Fibroblast of mammary gland (primary cell): ENCODE results near the gene GRB10.

Source experiments
- DNase-seq: peaks from one replicate; pipeline ENCODE4 v3.0.0-alpha.2; 2010; ENCODE audit warnings: low read depth
- H3K4me3 ChIP-seq: 2 replicates; pipeline ENCODE4 v1.5.1; 2011; ENCODE audit warnings: low read depth, mild to moderate bottlenecking, low read length, moderate library complexity; ENCODE audit not compliant: control insufficient read depth
- TF ChIP-seq, protein P1 (sequence below): conservative IDR thresholded peaks from 2 replicates; pipeline ENCODE4 v1.5.1; 2011; ENCODE audit warnings: low read depth, low read length, inconsistent platforms; ENCODE audit not compliant: control insufficient read depth, insufficient read depth

GRB10 gene

DNA sequence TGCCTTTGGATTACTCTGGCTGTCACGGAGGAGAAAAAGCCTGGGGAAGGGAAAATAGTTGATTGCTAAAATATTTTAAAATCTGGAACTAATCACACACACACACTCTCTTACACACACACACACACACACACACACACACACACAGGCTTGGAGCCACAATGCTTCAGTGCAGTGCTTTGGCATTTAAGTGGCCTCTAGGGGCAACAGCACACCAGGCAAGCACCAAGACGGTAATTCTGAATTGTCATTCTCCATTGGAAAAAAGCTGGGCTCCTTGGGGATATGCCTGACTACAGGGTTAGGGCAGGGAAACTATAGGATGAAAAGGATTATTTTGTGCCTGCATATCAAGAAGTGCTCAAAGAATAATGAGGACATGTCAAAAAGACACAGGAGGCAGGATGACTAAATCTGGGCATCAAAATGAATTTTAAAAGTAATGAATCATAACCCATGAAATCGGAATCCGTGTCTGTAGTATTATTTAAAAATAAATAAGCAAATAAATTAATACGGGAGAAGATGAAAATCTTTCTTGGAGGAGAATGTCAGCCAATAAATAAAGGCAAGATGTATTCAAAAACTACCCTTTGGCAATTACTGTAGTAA lies 187.1 kb downstream of the GRB10 start:
- TF ChIP-seq, protein P1, sequence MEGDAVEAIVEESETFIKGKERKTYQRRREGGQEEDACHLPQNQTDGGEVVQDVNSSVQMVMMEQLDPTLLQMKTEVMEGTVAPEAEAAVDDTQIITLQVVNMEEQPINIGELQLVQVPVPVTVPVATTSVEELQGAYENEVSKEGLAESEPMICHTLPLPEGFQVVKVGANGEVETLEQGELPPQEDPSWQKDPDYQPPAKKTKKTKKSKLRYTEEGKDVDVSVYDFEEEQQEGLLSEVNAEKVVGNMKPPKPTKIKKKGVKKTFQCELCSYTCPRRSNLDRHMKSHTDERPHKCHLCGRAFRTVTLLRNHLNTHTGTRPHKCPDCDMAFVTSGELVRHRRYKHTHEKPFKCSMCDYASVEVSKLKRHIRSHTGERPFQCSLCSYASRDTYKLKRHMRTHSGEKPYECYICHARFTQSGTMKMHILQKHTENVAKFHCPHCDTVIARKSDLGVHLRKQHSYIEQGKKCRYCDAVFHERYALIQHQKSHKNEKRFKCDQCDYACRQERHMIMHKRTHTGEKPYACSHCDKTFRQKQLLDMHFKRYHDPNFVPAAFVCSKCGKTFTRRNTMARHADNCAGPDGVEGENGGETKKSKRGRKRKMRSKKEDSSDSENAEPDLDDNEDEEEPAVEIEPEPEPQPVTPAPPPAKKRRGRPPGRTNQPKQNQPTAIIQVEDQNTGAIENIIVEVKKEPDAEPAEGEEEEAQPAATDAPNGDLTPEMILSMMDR: peak; percentile 59
- H3K4me3 ChIP-seq: no peak overlapping the region
- DNase-seq: peak; percentile 76

- H3K4me3 ChIP-seq: no peak overlapping the region
- DNase-seq: no peak
- TF ChIP-seq, protein P1: no peak
These were observed 187.8 kb downstream of the GRB10 start for GRCh38 chr7:50594734-50595485.

GRCh38 chr7:50594136-50594535 lies 188.6 kb downstream of the GRB10 start:
- TF ChIP-seq, protein P1: no peak
- H3K4me3 ChIP-seq: no peak overlapping the region
- no peak for DNase-seq

GRCh38 chr7:50592940-50593339 lies 189.8 kb downstream of the GRB10 start:
- no peak for DNase-seq
- H3K4me3 ChIP-seq: no peak overlapping the region
- TF ChIP-seq, protein P1: no peak

GRCh38 chr7:50591480-50592438 lies 190.9 kb downstream of the GRB10 start:
- no peak overlapping the region for H3K4me3 ChIP-seq
- no peak for DNase-seq
- TF ChIP-seq, protein P1: no peak

- TF ChIP-seq, protein P1: no peak
- DNase-seq: no peak
- H3K4me3 ChIP-seq: no peak overlapping the region
These were observed 191.6 kb downstream of the GRB10 start for GRCh38 chr7:50591098-50591479.
